Activated CD4-positive, alpha-beta T cell treated with anti-CD3 and anti-CD28 coated beads for 36 hours (primary cell): ENCODE measurements around the gene POLE. TPM values are rescaled to one million over a fixed set of nuclear protein-coding genes. Genes with fewer than 3 reads are reported as not detected.

Experiments
- ATAC-seq: fragments of 200-7000 bp; cut with Tn5 transposase; one replicate; pipeline ENCODE4 v1.10.0; 2021; ENCODE audit warnings: mild to moderate bottlenecking, moderate library complexity
- CTCF ChIA-PET: fragments of 350-600 bp; sonication (Branson Sonifier 250); formaldehyde crosslinking; loops from one replicate; lab custom pipeline; 2021; ENCODE audit warnings: antibody characterized with exemption; lab: Charles Lee
- POLR2A ChIA-PET: fragments of 350-600 bp; sonication (Branson Sonifier 250); formaldehyde crosslinking; loops from one replicate; lab custom pipeline; 2021; ENCODE audit warnings: antibody characterized with exemption, inconsistent platforms; lab: Charles Lee
- DNase-seq: peaks from one replicate; pipeline ENCODE4 v3.0.0-alpha.2; 2020
- H3K27ac Mint-ChIP-seq: one replicate; pipeline ENCODE4 v1.8.0; 2021; ENCODE audit warnings: mixed read lengths
- H3K27me3 Mint-ChIP-seq: one replicate; pipeline ENCODE4 v1.8.0; 2021; ENCODE audit warnings: mixed read lengths
- H3K36me3 Mint-ChIP-seq: one replicate; pipeline ENCODE4 v1.8.0; 2021; ENCODE audit warnings: low read depth, mixed read lengths
- H3K4me1 Mint-ChIP-seq: one replicate; pipeline ENCODE4 v1.8.0; 2021; ENCODE audit warnings: mixed read lengths
- H3K4me3 Mint-ChIP-seq: one replicate; pipeline ENCODE4 v1.8.0; 2021; ENCODE audit warnings: mild to moderate bottlenecking, moderate library complexity, mixed read lengths
- H3K9me3 Mint-ChIP-seq: one replicate; pipeline ENCODE4 v1.8.0; 2021; ENCODE audit warnings: low read depth, mixed read lengths
- intact Hi-C, 2 experiments: fragments of 100-400 bp; cut with DNase I in 1 of 2; cut with micrococcal nuclease in 1 of 2; formaldehyde crosslinking; loops; one replicate each; pipeline versions ENCODE4 v1.14.2 to v1.15.1; 2022 to 2024; cut with DNase I, micrococcal nuclease
- total RNA-seq, 2 experiments: library from RNA; stranded (reverse); gene quantifications; one replicate each; pipeline ENCODE4 v1.2.3, GENCODE V29; 2021

POLE gene
- total RNA-seq, 2 experiments from 2014 or later = 121 to 124 TPM

DNA sequence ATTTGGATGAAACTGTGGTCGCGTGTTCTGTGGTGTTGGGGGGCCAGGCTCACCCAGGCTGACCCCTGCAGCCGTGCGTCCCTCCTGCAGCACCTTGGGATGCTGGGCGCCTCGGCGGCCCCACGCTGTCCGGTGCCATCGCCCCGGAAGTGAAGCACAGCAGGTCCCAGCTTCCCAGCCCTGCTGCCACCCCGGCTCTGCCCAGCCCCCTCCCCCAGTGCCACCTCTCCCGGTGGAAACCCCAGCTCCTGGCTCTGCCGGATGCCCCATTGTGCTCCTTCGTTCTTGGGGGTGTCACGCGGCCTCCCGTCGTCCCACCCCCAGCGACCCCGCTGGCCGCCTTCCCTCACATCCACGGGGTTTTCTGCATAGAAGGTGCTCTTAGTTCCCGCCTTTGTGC lies 102.0 kb downstream of the POLE start:
- CTCF ChIA-PET = no interaction called here
- Mint-ChIP-seq H3K4me1 (no peaks in the 10 kb centered on the region), H3K27me3 (no peaks in the 10 kb centered on the region), H3K27ac (no peak overlapping the region), H3K36me3 (peaks cover 6% of the 10 kb centered on the region), H3K4me3 (no peak overlapping the region), H3K9me3 (no peaks in the 10 kb centered on the region)
- POLR2A ChIA-PET = no interaction called here
- ATAC-seq = no peak
- intact Hi-C loops = no loop called here
- no peak for DNase-seq

DNA sequence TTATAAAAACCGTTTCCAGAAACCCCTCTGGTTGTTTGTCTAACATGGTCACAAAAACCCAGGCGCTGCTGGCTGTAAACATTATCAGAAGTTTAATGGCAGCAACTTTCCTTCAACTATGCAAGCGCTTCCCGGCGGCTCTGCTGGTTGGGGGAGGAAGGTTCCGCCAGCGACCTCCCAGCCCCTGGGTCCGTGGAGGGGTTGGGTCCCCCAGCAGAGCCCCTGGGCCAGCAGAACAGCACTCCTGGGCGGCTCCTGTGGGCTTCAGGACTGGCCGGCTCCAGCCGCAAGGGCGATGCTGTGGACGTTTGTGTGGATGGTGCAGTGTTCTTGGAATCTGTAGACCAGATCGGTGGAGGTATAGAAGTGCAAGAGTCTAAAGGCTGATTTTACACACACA lies 102.7 kb downstream of the POLE start:
- ATAC-seq (no peak), DNase-seq (no peak)
- ChIA-PET CTCF (no interaction called here), POLR2A (no interaction called here)
- H3K36me3 Mint-ChIP-seq = peaks cover 6% of the 10 kb centered on the region
- no peaks in the 10 kb centered on the region for H3K27me3 Mint-ChIP-seq
- no peaks in the 10 kb centered on the region for H3K9me3 Mint-ChIP-seq
- H3K27ac Mint-ChIP-seq = no peak overlapping the region
- no peak overlapping the region for H3K4me3 Mint-ChIP-seq
- intact Hi-C loops = no loop called here
- no peaks in the 10 kb centered on the region for H3K4me1 Mint-ChIP-seq

- Mint-ChIP-seq H3K4me3 (no peak overlapping the region), H3K4me1 (no peaks in the 10 kb centered on the region), H3K27me3 (no peaks in the 10 kb centered on the region), H3K27ac (no peak overlapping the region), H3K36me3 (peaks cover 9% of the 10 kb centered on the region), H3K9me3 (no peaks in the 10 kb centered on the region)
- DNase-seq = no peak
- CTCF ChIA-PET = no interaction called here
- intact Hi-C loops = no loop called here
- POLR2A ChIA-PET = no interaction called here
- ATAC-seq = no peak
These were observed 103.4 kb downstream of the POLE start for GRCh38 chr12:132583736-132584135.

DNA sequence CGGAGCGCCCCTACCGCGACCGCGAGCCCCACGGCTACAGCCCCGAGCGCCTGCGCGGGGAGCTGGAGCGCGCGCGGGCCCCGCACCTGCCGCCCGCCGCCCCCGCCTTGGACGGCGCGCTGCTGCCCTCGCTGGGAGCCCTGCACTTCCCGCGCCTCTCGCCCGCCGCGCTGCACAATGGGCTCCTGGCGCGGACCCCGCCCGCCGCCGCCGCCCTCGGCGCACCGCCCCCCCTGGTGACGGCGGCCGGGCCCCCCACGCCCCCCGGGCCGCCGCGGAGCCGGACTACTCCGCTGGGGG lies 103.8 kb downstream of the POLE start:
- Mint-ChIP-seq H3K4me3 (no peak overlapping the region), H3K4me1 (no peaks in the 10 kb centered on the region), H3K36me3 (peaks cover 11% of the 10 kb centered on the region), H3K27me3 (no peaks in the 10 kb centered on the region), H3K9me3 (no peaks in the 10 kb centered on the region), H3K27ac (no peak overlapping the region)
- no peak for DNase-seq
- intact Hi-C loops = no loop called here
- ChIA-PET CTCF (no interaction called here), POLR2A (no interaction called here)
- no peak for ATAC-seq

- ChIA-PET POLR2A (no interaction called here), CTCF (no interaction called here)
- no peak overlapping the region for H3K4me3 Mint-ChIP-seq
- ATAC-seq = no peak
- H3K9me3 Mint-ChIP-seq = no peaks in the 10 kb centered on the region
- no peak overlapping the region for H3K27ac Mint-ChIP-seq
- no peaks in the 10 kb centered on the region for H3K27me3 Mint-ChIP-seq
- intact Hi-C loops = no loop called here
- no peak for DNase-seq
- H3K4me1 Mint-ChIP-seq = no peaks in the 10 kb centered on the region
- peaks cover 13% of the 10 kb centered on the region for H3K36me3 Mint-ChIP-seq
These were observed 104.3 kb downstream of the POLE start for GRCh38 chr12:132582582-132583410.

- no peak overlapping the region for H3K4me3 Mint-ChIP-seq
- ATAC-seq = no peak
- H3K4me1 Mint-ChIP-seq = no peaks in the 10 kb centered on the region
- no peaks in the 10 kb centered on the region for H3K9me3 Mint-ChIP-seq
- ChIA-PET POLR2A (no interaction called here), CTCF (no interaction called here)
- H3K27me3 Mint-ChIP-seq = no peaks in the 10 kb centered on the region
- intact Hi-C loops = no loop called here
- peaks cover 14% of the 10 kb centered on the region for H3K36me3 Mint-ChIP-seq
- DNase-seq = no peak
- H3K27ac Mint-ChIP-seq = no peak overlapping the region
These were observed 105.1 kb downstream of the POLE start for GRCh38 chr12:132582058-132582420.

DNA sequence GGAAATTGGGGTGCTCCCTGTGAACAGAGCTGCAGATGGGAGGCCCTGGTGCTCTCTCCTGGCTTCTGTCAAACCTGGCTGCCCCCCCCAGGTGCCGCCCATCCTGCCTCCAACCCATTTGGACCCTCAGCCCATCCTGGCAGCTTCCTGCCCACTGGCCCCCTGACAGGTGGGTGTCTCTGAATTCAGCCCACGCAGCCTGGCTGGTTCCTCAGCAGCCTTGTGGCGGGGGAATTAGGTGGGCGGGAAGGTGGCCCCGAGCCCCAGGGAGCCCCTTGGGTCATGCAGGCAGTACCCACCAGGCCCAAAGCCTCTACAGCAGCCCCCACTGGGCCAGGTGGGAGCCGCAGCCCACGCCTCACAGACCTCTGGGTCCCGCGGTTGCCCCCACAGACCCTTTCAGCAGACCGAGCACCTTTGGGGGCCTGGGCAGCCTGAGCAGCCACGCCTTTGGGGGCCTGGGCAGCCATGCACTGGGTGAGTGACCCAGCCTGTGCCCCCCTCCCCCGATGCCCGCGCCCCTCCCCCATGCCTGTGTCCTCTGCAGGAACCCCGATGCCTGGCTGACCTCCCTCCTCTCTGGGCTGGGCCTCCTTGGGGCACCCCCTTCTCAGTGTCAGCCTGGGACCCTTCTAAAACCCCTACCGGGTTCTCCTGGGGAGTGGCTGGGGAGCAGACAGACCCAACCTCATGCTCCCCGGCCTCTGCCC lies 105.6 kb downstream of the POLE start:
- no peak overlapping the region for H3K27ac Mint-ChIP-seq
- peaks cover 14% of the 10 kb centered on the region for H3K36me3 Mint-ChIP-seq
- no peaks in the 10 kb centered on the region for H3K9me3 Mint-ChIP-seq
- no peak overlapping the region for H3K4me3 Mint-ChIP-seq
- DNase-seq (no peak), ATAC-seq (no peak)
- H3K4me1 Mint-ChIP-seq = no peaks in the 10 kb centered on the region
- ChIA-PET CTCF (no interaction called here), POLR2A (no interaction called here)
- intact Hi-C loops = no loop called here
- H3K27me3 Mint-ChIP-seq = no peaks in the 10 kb centered on the region

- intact Hi-C loops = no loop called here
- DNase-seq (no peak), ATAC-seq (no peak)
- Mint-ChIP-seq H3K27me3 (no peaks in the 10 kb centered on the region), H3K36me3 (peaks cover 14% of the 10 kb centered on the region), H3K4me1 (no peaks in the 10 kb centered on the region), H3K27ac (no peak overlapping the region), H3K9me3 (no peaks in the 10 kb centered on the region), H3K4me3 (no peak overlapping the region)
- CTCF ChIA-PET = no interaction called here
- POLR2A ChIA-PET = no interaction called here
These were observed 106.3 kb downstream of the POLE start for GRCh38 chr12:132580701-132581292.

DNA sequence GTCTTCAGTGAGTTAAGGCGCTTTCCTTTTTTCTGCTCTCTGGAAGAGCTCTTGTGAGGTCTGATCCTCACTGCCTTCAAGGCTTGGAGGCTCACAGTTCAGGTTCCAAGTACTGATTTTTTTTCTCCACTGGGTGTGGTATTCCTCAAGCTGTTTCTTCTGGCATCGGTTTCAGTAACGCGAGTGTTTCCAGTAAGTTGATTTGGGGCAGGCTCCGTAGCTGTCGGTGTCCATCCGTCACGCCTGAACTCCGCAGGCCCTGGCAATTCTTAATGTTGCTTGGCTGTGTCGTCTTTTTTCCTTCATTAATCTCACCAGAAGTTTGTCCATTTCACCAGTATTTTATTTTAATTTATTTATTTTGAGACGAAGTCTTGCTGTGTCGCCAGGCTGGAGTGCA lies 107.4 kb downstream of the POLE start:
- intact Hi-C loops = no loop called here
- H3K27ac Mint-ChIP-seq = no peak overlapping the region
- POLR2A ChIA-PET = no interaction called here
- DNase-seq (no peak), ATAC-seq (no peak)
- H3K4me1 Mint-ChIP-seq = no peaks in the 10 kb centered on the region
- peaks cover 14% of the 10 kb centered on the region for H3K36me3 Mint-ChIP-seq
- CTCF ChIA-PET = interaction anchor here (0.6 kb wide), 1 partner anchor 18 kb away, joined by 3 read pairs; no protein-coding TSS in a partner anchor
- H3K9me3 Mint-ChIP-seq = no peaks in the 10 kb centered on the region
- H3K4me3 Mint-ChIP-seq = no peak overlapping the region
- no peaks in the 10 kb centered on the region for H3K27me3 Mint-ChIP-seq

- H3K27ac Mint-ChIP-seq = no peak overlapping the region
- CTCF ChIA-PET = interaction anchor here (0.7 kb wide), 1 partner anchor 38 kb away, joined by 3 read pairs; no protein-coding TSS in a partner anchor
- no peak for ATAC-seq
These were observed 108.3 kb downstream of the POLE start for GRCh38 chr12:132578826-132579225.

DNA sequence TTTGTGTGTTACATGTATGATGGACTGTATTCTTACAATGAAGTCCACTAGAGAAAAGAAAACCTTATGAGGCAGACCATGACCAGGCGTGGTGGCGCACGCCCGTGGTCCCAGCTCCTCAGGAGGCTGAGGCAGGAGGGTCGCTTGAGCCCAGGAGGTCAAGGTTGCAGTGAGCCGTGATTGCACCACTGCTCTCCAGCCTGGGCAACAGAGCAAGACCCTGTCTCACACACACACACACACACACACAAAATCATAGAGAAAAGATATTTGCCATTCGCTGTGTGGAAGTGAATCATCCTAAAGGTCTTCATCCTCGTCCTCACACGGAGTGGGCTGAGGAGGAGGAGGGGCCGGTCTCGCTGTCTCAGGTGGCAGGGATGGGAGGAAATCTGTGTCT lies 109.0 kb downstream of the POLE start:
- H3K9me3 Mint-ChIP-seq = no peaks in the 10 kb centered on the region
- CTCF ChIA-PET = interaction anchor here (0.7 kb wide), 1 partner anchor 599 kb away, joined by 3 read pairs; no protein-coding TSS in a partner anchor
- H3K36me3 Mint-ChIP-seq = peaks cover 10% of the 10 kb centered on the region
- H3K27ac Mint-ChIP-seq = no peak overlapping the region
- no peaks in the 10 kb centered on the region for H3K27me3 Mint-ChIP-seq
- intact Hi-C loops = no loop called here
- DNase-seq (no peak), ATAC-seq (no peak)
- no peak overlapping the region for H3K4me3 Mint-ChIP-seq
- no peaks in the 10 kb centered on the region for H3K4me1 Mint-ChIP-seq
- POLR2A ChIA-PET = interaction anchor here (0.5 kb wide), 1 partner anchor 890 kb away, joined by 3 read pairs; no protein-coding TSS in a partner anchor

More at GRCh38 chr12:132578826-132579225, 108.3 kb downstream of the POLE start:
- H3K4me3 Mint-ChIP-seq = no peak overlapping the region
- intact Hi-C loops = no loop called here
- DNase-seq = no peak
- POLR2A ChIA-PET = interaction anchor here (0.5 kb wide), 1 partner anchor 891 kb away, joined by 3 read pairs; no protein-coding TSS in a partner anchor
- H3K36me3 Mint-ChIP-seq = peaks cover 12% of the 10 kb centered on the region
- no peaks in the 10 kb centered on the region for H3K4me1 Mint-ChIP-seq
- H3K9me3 Mint-ChIP-seq = no peaks in the 10 kb centered on the region
- H3K27me3 Mint-ChIP-seq = no peaks in the 10 kb centered on the region
